DND-41 (cell line): ENCODE data around the gene TXNDC5.

Source experiments
- ATAC-seq: fragments of 200-7000 bp; cut with Tn5 transposase; 3 replicates; pipeline ENCODE4 v1.9.1; 2021; ENCODE audit warnings: low read depth; ENCODE audit not compliant: insufficient read depth
- DNase-seq: peaks from one replicate; pipeline ENCODE4 v3.0.0-alpha.2; 2020
- H2AFZ ChIP-seq: 2 replicates; pipeline ENCODE4 v1.6.0; 2012; ENCODE audit warnings: low read depth, low read length
- H3K27ac ChIP-seq: 2 replicates; pipeline ENCODE4 v1.5.1; 2012; ENCODE audit warnings: low read length, inconsistent platforms
- H3K27me3 ChIP-seq: fragments of 200-600 bp; sonication (generic); 2 replicates; pipeline ENCODE4 v1.6.0; 2012; ENCODE audit warnings: low read length, mild to moderate bottlenecking, inconsistent platforms; ENCODE audit not compliant: insufficient read depth, poor library complexity
- H3K36me3 ChIP-seq: 2 replicates; pipeline ENCODE4 v1.5.1; 2012; ENCODE audit warnings: low read length, inconsistent platforms; ENCODE audit not compliant: insufficient read depth
- H3K4me1 ChIP-seq: 2 replicates; pipeline ENCODE4 v1.5.1; 2012; ENCODE audit warnings: mild to moderate bottlenecking, low read length; ENCODE audit not compliant: insufficient read depth
- H3K4me2 ChIP-seq: 2 replicates; pipeline ENCODE4 v1.6.0; 2012; ENCODE audit warnings: mild to moderate bottlenecking, moderate library complexity, low read length, inconsistent platforms; ENCODE audit not compliant: insufficient read depth
- H3K4me3 ChIP-seq, 2 experiments: fragments of 200-600 bp in 1 of 2; shearing (Covaris generic) in 1 of 2; 2 replicates each; pipeline ENCODE4 v1.5.1; 2012 to 2016; ENCODE audit warnings: inconsistent platforms in 2 of 2, low read length in 2 of 2, mild to moderate bottlenecking in 2 of 2, low read depth in 1 of 2, moderate library complexity in 1 of 2
- H3K79me2 ChIP-seq: 2 replicates; pipeline ENCODE4 v1.6.0; 2012; ENCODE audit warnings: low read length, inconsistent platforms; ENCODE audit not compliant: insufficient read depth
- H3K9ac ChIP-seq: 2 replicates; pipeline ENCODE4 v1.6.0; 2012; ENCODE audit warnings: low read depth, mild to moderate bottlenecking, inconsistent platforms, low read length, moderate library complexity
- H3K9me3 ChIP-seq: 2 replicates; pipeline ENCODE4 v1.5.1; 2012; ENCODE audit warnings: low read length, moderate library complexity, mild to moderate bottlenecking, inconsistent platforms; ENCODE audit not compliant: insufficient read depth, severe bottlenecking
- H4K20me1 ChIP-seq: 2 replicates; pipeline ENCODE4 v1.6.0; 2012; ENCODE audit warnings: low read length; ENCODE audit not compliant: insufficient read depth
- EZH2 ChIP-seq: IDR thresholded peaks from 3 replicates; pipeline ENCODE4 v1.6.1; 2012; ENCODE audit warnings: borderline replicate concordance, low read depth, mild to moderate bottlenecking, moderate library complexity, low read length, inconsistent platforms; ENCODE audit not compliant: severe bottlenecking
- TF ChIP-seq, protein P1 (sequence below): IDR thresholded peaks from 2 replicates; pipeline ENCODE4 v1.5.1; 2012; ENCODE audit warnings: borderline replicate concordance, low read length, moderate library complexity, mild to moderate bottlenecking; ENCODE audit not compliant: poor library complexity, severe bottlenecking; ENCODE audit errors: extremely low read depth

Gene TXNDC5

DNA sequence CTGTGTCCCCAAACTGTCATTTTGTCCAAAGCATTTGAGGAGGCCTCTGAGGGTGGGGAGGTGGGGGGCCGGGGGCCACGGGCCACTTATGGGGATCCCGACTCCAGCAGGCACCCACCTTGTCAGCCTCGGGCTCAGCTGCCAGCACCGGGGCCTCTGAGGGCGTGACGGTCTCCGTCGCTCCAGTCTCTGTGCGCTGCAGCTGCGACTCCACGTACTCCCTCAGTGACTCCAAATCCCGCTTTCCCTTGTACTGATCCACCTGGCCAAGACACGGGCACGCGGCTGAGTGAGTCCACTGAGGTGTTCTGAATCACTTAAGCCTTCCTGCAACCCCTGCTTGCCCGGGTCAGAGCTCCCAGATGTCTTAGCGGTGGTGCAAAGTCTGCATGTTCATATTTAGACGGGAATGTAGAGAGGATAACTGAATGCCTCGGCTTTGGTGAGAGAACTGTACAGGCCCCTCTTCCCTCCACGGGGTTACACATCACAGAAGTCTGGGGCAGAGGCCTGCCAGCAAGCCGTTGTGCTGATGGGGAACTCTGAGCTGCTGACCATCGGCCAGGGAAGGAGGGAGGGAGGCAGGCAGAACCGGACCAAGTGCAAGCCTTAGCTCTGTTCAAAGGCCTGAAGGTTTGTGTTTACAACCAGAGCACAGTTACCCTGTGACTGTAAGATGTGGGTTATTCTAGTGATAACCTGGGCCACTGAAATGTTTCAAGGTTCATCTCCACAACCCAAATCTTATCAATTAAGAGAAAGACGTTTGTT, 21.8 kb downstream of the TXNDC5 start:
- no peak overlapping the region for H3K4me3 ChIP-seq
- H3K27ac ChIP-seq, result no peak overlapping the region
- no peak overlapping the region for H3K4me2 ChIP-seq
- no peaks in the 10 kb centered on the region for H3K27me3 ChIP-seq
- DNase-seq (no peak), ATAC-seq (no peak)
- H2AFZ ChIP-seq, result no peak overlapping the region
- H3K9ac ChIP-seq, result no peak overlapping the region
- no peaks in the 10 kb centered on the region for H3K79me2 ChIP-seq
- TF ChIP-seq, protein P1, sequence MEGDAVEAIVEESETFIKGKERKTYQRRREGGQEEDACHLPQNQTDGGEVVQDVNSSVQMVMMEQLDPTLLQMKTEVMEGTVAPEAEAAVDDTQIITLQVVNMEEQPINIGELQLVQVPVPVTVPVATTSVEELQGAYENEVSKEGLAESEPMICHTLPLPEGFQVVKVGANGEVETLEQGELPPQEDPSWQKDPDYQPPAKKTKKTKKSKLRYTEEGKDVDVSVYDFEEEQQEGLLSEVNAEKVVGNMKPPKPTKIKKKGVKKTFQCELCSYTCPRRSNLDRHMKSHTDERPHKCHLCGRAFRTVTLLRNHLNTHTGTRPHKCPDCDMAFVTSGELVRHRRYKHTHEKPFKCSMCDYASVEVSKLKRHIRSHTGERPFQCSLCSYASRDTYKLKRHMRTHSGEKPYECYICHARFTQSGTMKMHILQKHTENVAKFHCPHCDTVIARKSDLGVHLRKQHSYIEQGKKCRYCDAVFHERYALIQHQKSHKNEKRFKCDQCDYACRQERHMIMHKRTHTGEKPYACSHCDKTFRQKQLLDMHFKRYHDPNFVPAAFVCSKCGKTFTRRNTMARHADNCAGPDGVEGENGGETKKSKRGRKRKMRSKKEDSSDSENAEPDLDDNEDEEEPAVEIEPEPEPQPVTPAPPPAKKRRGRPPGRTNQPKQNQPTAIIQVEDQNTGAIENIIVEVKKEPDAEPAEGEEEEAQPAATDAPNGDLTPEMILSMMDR, result no peak
- TF ChIP-seq EZH2, result no peak
- H4K20me1 ChIP-seq, result peaks cover 14% of the 10 kb centered on the region
- no peaks in the 10 kb centered on the region for H3K9me3 ChIP-seq
- H3K36me3 ChIP-seq, result peaks cover 100% of the 10 kb centered on the region
- H3K4me1 ChIP-seq, result no peaks in the 10 kb centered on the region

DNA sequence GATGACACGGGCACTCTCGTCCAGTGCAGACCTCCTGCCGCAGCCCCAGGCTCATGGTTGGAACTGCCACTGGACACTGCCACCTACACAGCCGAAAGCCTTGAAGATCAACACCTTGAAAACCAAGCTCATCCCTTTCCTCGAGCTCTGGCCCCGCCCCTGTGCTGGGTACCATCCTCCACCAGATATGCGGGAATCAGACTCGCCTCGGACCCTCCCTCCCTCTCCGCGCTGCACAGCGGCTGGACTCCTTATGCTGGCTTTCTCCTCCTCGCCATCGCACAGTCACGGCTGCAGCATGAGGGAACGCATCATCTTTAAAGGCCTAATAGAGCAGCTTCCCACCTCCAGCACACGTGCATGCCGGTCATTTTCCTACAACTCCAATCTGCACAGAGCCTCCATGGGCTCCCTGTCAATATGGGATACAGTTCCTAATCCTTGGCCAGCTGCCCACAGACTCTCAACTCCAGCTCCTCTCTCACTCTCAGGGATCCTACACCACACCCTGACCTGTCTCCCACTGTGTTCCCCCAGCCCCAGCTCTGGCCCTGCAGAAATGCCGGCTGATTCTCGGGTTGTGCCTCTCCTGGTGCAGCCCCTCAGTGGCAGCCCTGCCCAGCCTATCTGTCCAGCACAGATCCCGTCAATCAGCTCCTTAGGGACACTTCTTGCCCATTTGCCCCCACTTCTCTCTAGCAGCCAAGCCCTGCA, 23.2 kb downstream of the TXNDC5 start:
- peaks cover 100% of the 10 kb centered on the region for H3K36me3 ChIP-seq
- peaks cover 14% of the 10 kb centered on the region for H4K20me1 ChIP-seq
- no peaks in the 10 kb centered on the region for H3K9me3 ChIP-seq
- no peak overlapping the region for H2AFZ ChIP-seq
- no peaks in the 10 kb centered on the region for H3K27me3 ChIP-seq
- ATAC-seq, result no peak
- no peak overlapping the region for H3K4me2 ChIP-seq
- no peak overlapping the region for H3K27ac ChIP-seq
- no peak overlapping the region for H3K9ac ChIP-seq
- H3K79me2 ChIP-seq, result no peaks in the 10 kb centered on the region
- TF ChIP-seq, protein P1, result no peak
- TF ChIP-seq EZH2, result no peak
- DNase-seq, result no peak
- no peaks in the 10 kb centered on the region for H3K4me1 ChIP-seq
- no peak overlapping the region for H3K4me3 ChIP-seq

DNA sequence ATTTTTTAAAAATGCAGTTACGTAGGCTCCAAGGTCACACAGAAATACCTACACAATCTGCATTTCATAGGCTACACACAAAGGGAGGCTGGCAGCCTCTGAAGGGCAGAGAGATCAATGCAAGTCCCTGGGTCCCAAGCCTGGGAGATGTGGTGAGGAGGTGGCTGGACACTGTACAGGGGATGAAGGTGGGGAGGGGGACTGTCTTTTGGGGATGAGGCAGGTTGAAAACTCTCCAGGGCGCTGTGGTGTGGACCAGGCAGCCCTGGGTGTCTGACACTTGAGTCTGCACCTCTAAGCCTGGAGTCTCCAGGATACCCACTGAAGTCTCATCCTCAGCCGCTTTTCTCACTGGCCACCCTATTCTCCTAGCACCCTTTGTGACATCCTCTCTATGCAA, 24.5 kb downstream of the TXNDC5 start:
- Histone ChIP-seq H3K9ac (no peak overlapping the region), H3K9me3 (no peaks in the 10 kb centered on the region), H3K4me1 (no peaks in the 10 kb centered on the region), H3K79me2 (no peaks in the 10 kb centered on the region), H2AFZ (no peak overlapping the region), H3K36me3 (peaks cover 99% of the 10 kb centered on the region), H3K4me2 (no peak overlapping the region), H3K27me3 (no peaks in the 10 kb centered on the region), H4K20me1 (peaks cover 14% of the 10 kb centered on the region), H3K27ac (no peak overlapping the region), H3K4me3 (no peak overlapping the region)
- ATAC-seq (no peak), DNase-seq (no peak)
- no peak for TF ChIP-seq EZH2
- TF ChIP-seq, protein P1, result no peak
